ENCODE measurements around the gene CMTM8. TPM values are rescaled to one million over a fixed set of nuclear protein-coding genes. Genes with fewer than 3 reads are reported as not detected.

CMTM8 gene
- total RNA-seq, 1 donor from 2014 or later: not detected

DNA sequence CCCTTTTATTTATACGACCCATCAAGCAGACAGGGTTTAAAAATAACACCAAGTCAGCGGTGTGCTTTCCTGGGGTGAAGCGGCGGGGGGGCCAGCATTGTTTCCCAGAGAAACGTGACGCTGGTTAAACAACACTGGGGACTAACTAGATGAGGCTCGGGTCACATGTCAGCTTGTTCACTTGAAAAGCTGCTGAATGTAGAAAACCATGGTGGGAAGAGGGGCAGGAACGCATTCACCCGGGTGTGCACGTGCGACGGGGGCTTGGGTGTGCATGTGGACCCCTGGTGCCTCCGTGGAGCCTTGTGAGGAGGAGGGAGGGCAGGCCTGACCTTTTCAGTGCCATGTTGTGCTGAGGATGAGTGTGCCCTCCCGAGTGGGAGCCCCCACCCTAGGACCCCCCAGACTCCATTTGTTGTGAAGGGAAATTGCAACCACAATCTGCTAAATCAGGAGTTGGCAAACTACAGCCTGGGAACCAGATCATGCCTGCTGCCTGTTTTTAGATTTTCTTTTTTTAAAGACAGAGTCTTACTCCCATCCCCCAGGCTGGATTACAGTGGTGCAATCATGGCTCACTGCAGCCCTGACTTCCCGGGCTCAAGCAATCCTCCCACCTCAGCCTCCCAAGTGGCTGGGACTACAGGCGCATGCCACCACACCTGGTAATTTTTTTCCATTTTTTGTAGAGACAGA is 82.8 kb downstream of the CMTM8 start:
- Histone ChIP-seq H3K4me3 (ENCODE audit: low read length in 3 of 3) (no peak overlapping the region), H3K9ac (ENCODE audit: low read depth in 1 of 3, low read length in 3 of 3) (peak overlapping the region in 1 of 3 donors; percentile 18), H3K27ac (ENCODE audit: low read depth, low read length) (no peak overlapping the region)

DNA sequence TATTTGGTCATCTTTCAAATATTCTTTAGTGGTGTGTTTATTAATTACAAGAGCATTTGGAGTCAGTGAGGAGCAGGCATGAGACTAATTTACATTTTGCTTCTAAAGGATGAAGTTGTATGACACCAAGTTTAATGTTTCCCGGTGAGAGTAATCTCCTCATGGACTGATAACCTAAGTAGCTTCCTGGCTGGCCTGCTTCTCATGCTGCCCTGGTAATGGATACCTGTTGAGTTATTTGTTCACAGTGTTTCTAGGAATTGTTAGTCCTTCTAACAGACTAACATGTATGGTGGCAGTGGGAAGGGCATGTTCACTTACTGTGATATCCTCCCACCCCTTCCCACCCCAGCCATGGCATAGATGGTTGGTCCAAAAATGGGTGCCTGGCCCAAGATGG is 83.8 kb downstream of the CMTM8 start:
- peaks cover 3 to 8% (median 4%) of the 10 kb centered on the region in 3 donors for H3K4me1 ChIP-seq (ENCODE audit: control insufficient read depth in 3 of 3, insufficient read depth in 3 of 3, low read length in 3 of 3)
- H3K4me3 ChIP-seq (ENCODE audit: low read length in 3 of 3): no peak overlapping the region
- H3K27me3 ChIP-seq (ENCODE audit: control insufficient read depth in 3 of 3, insufficient read depth in 3 of 3, low read length in 3 of 3): no peaks in the 10 kb centered on the region
- H3K36me3 ChIP-seq (ENCODE audit: control insufficient read depth in 3 of 3, insufficient read depth in 3 of 3, low read length in 3 of 3): no peaks in the 10 kb centered on the region
- no peaks in the 10 kb centered on the region for H3K9me3 ChIP-seq (ENCODE audit: control insufficient read depth in 3 of 3, low read length in 3 of 3)
- no peak overlapping the region for H3K9ac ChIP-seq (ENCODE audit: low read depth in 1 of 3, low read length in 3 of 3)
- H3K27ac ChIP-seq (ENCODE audit: low read depth, low read length): no peak overlapping the region

More for the DNA sequence above, 82.8 kb downstream of the CMTM8 start:
- Histone ChIP-seq H3K9me3 (ENCODE audit: control insufficient read depth in 3 of 3, low read length in 3 of 3) (no peaks in the 10 kb centered on the region), H3K4me1 (ENCODE audit: control insufficient read depth in 3 of 3, insufficient read depth in 3 of 3, low read length in 3 of 3) (peaks cover 3 to 8% (median 4%) of the 10 kb centered on the region in 3 donors), H3K27me3 (ENCODE audit: control insufficient read depth in 3 of 3, insufficient read depth in 3 of 3, low read length in 3 of 3) (no peaks in the 10 kb centered on the region), H3K36me3 (ENCODE audit: control insufficient read depth in 3 of 3, insufficient read depth in 3 of 3, low read length in 3 of 3) (no peaks in the 10 kb centered on the region)

- H3K9me3 ChIP-seq (ENCODE audit: control insufficient read depth in 3 of 3, low read length in 3 of 3): no peaks in the 10 kb centered on the region
- no peak overlapping the region for H3K9ac ChIP-seq (ENCODE audit: low read depth in 1 of 3, low read length in 3 of 3)
- H3K4me1 ChIP-seq (ENCODE audit: control insufficient read depth in 3 of 3, insufficient read depth in 3 of 3, low read length in 3 of 3): peaks cover 3 to 8% (median 4%) of the 10 kb centered on the region in 3 donors
- H3K27ac ChIP-seq (ENCODE audit: low read depth, low read length): no peak overlapping the region
- no peaks in the 10 kb centered on the region for H3K36me3 ChIP-seq (ENCODE audit: control insufficient read depth in 3 of 3, insufficient read depth in 3 of 3, low read length in 3 of 3)
- H3K27me3 ChIP-seq (ENCODE audit: control insufficient read depth in 3 of 3, insufficient read depth in 3 of 3, low read length in 3 of 3): no peaks in the 10 kb centered on the region
- no peak overlapping the region for H3K4me3 ChIP-seq (ENCODE audit: low read length in 3 of 3)
These were observed 85.1 kb downstream of the CMTM8 start for GRCh38 chr3:32323604-32324003.

DNA sequence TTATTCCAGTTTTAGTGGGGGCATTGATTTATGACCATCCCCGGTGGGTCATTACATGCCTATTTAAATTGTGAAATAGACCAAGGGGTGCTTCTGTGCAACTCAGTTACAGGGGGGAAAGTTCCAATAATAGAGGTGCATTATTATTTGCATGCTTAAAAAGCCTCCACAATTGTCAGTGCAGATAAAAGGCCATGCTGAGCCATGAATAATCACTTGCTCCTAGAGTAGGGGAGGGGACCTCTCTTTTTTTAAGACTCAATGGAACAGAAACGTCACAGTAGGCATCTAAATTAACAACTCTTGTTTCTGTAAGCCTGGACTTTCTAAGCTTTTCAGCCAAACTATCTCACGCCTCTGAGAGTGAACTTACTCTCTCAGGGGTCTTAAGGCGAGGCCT is 86.7 kb downstream of the CMTM8 start:
- Histone ChIP-seq H3K36me3 (ENCODE audit: control insufficient read depth in 3 of 3, insufficient read depth in 3 of 3, low read length in 3 of 3) (no peaks in the 10 kb centered on the region), H3K9me3 (ENCODE audit: control insufficient read depth in 3 of 3, low read length in 3 of 3) (no peaks in the 10 kb centered on the region), H3K4me3 (ENCODE audit: low read length in 3 of 3) (no peak overlapping the region)

GRCh38 chr3:32325927-32326326 is 87.4 kb downstream of the CMTM8 start:
- Histone ChIP-seq H3K27me3 (ENCODE audit: control insufficient read depth in 3 of 3, insufficient read depth in 3 of 3, low read length in 3 of 3) (no peaks in the 10 kb centered on the region), H3K36me3 (ENCODE audit: control insufficient read depth in 3 of 3, insufficient read depth in 3 of 3, low read length in 3 of 3) (no peaks in the 10 kb centered on the region), H3K27ac (ENCODE audit: low read depth, low read length) (no peak overlapping the region), H3K9me3 (ENCODE audit: control insufficient read depth in 3 of 3, low read length in 3 of 3) (no peaks in the 10 kb centered on the region), H3K4me1 (ENCODE audit: control insufficient read depth in 3 of 3, insufficient read depth in 3 of 3, low read length in 3 of 3) (peaks cover 3 to 8% (median 4%) of the 10 kb centered on the region in 3 donors), H3K9ac (ENCODE audit: low read depth in 1 of 3, low read length in 3 of 3) (no peak overlapping the region), H3K4me3 (ENCODE audit: low read length in 3 of 3) (no peak overlapping the region)

More for the DNA sequence above, 86.7 kb downstream of the CMTM8 start:
- H3K27ac ChIP-seq (ENCODE audit: low read depth, low read length): no peak overlapping the region
- no peak overlapping the region for H3K9ac ChIP-seq (ENCODE audit: low read depth in 1 of 3, low read length in 3 of 3)
- H3K4me1 ChIP-seq (ENCODE audit: control insufficient read depth in 3 of 3, insufficient read depth in 3 of 3, low read length in 3 of 3): peaks cover 3 to 8% (median 4%) of the 10 kb centered on the region in 3 donors
- no peaks in the 10 kb centered on the region for H3K27me3 ChIP-seq (ENCODE audit: control insufficient read depth in 3 of 3, insufficient read depth in 3 of 3, low read length in 3 of 3)

GRCh38 chr3:32326795-32327194 is 88.3 kb downstream of the CMTM8 start:
- H3K36me3 ChIP-seq (ENCODE audit: control insufficient read depth in 3 of 3, insufficient read depth in 3 of 3, low read length in 3 of 3): no peaks in the 10 kb centered on the region
- no peaks in the 10 kb centered on the region for H3K27me3 ChIP-seq (ENCODE audit: control insufficient read depth in 3 of 3, insufficient read depth in 3 of 3, low read length in 3 of 3)
- H3K4me1 ChIP-seq (ENCODE audit: control insufficient read depth in 3 of 3, insufficient read depth in 3 of 3, low read length in 3 of 3): peaks cover 0 to 2% (median 0%) of the 10 kb centered on the region in 3 donors
- H3K27ac ChIP-seq (ENCODE audit: low read depth, low read length): no peak overlapping the region
- H3K4me3 ChIP-seq (ENCODE audit: low read length in 3 of 3): no peak overlapping the region
- H3K9me3 ChIP-seq (ENCODE audit: control insufficient read depth in 3 of 3, low read length in 3 of 3): no peaks in the 10 kb centered on the region
- no peak overlapping the region for H3K9ac ChIP-seq (ENCODE audit: low read depth in 1 of 3, low read length in 3 of 3)

GRCh38 chr3:32334675-32335074 is 96.2 kb downstream of the CMTM8 start:
- Histone ChIP-seq H3K36me3 (ENCODE audit: control insufficient read depth in 3 of 3, insufficient read depth in 3 of 3, low read length in 3 of 3) (no peaks in the 10 kb centered on the region), H3K27me3 (ENCODE audit: control insufficient read depth in 3 of 3, insufficient read depth in 3 of 3, low read length in 3 of 3) (no peaks in the 10 kb centered on the region), H3K9ac (ENCODE audit: low read depth in 1 of 3, low read length in 3 of 3) (no peak overlapping the region), H3K4me1 (ENCODE audit: control insufficient read depth in 3 of 3, insufficient read depth in 3 of 3, low read length in 3 of 3) (no peaks in the 10 kb centered on the region), H3K9me3 (ENCODE audit: control insufficient read depth in 3 of 3, low read length in 3 of 3) (peaks cover 0 to 2% (median 0%) of the 10 kb centered on the region in 3 donors), H3K4me3 (ENCODE audit: low read length in 3 of 3) (no peak overlapping the region), H3K27ac (ENCODE audit: low read depth, low read length) (no peak overlapping the region)

DNA sequence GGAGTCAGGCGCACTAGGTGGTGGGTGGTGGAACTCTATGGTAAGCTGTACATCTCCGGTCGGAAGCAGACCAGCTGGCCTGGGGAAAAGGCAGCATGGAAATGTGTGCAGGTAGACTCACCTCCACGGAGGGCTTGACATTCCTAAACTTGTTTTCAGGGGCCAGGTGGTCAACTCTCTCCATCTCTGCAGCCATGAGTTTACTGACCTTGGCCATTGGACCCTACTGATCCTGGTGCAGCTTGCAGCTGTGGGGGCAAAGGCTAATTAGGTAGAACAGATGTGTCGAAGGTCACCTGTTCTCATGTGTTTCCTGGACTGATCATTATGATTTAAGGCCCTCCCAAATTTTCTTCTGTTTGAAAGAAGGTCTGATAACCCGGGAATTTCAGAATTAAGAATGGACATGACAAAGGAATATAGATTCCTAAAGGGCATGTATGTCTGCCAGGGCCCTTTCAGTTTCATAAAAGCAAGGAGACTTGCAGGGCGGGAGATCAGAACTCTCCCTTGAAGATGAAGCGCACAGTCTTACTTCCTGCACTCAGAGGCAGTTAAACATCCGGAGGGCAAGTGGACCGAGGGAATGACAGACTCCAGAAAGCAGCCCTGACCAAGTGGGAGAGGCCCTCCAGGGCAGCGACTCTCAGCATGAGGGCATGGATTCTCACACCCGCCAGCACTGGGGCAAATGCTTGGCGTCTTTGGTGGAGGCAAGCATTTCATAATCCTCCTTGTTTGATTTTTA is 97.1 kb downstream of the CMTM8 start:
- Histone ChIP-seq H3K36me3 (ENCODE audit: control insufficient read depth in 3 of 3, insufficient read depth in 3 of 3, low read length in 3 of 3) (no peaks in the 10 kb centered on the region), H3K4me1 (ENCODE audit: control insufficient read depth in 3 of 3, insufficient read depth in 3 of 3, low read length in 3 of 3) (no peaks in the 10 kb centered on the region), H3K9me3 (ENCODE audit: control insufficient read depth in 3 of 3, low read length in 3 of 3) (peaks cover 0 to 2% (median 0%) of the 10 kb centered on the region in 3 donors), H3K9ac (ENCODE audit: low read depth in 1 of 3, low read length in 3 of 3) (no peak overlapping the region), H3K27ac (ENCODE audit: low read depth, low read length) (no peak overlapping the region), H3K4me3 (ENCODE audit: low read length in 3 of 3) (no peak overlapping the region), H3K27me3 (ENCODE audit: control insufficient read depth in 3 of 3, insufficient read depth in 3 of 3, low read length in 3 of 3) (no peaks in the 10 kb centered on the region)

DNA sequence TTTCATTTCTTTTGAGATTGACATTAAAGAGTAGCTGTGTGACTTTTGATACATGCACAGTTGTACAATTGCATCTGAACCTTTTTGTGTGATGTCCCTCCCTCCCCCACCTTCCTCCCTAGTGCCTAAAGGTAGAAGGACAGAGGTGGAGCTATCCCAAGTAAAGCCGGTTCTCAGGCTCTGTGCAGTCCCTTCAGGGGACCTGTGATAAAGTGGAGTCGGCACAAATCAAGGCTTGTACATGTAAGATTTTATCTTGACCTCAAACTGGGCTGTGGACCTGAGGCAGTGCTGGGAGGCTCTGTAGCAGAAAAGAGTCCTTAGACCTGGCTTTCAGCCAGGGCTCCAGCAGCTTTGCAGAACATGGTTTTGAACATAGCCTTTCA is 97.6 kb downstream of the CMTM8 start:
- H3K4me1 ChIP-seq (ENCODE audit: control insufficient read depth in 3 of 3, insufficient read depth in 3 of 3, low read length in 3 of 3): no peaks in the 10 kb centered on the region
- no peak overlapping the region for H3K9ac ChIP-seq (ENCODE audit: low read depth in 1 of 3, low read length in 3 of 3)
- no peaks in the 10 kb centered on the region for H3K27me3 ChIP-seq (ENCODE audit: control insufficient read depth in 3 of 3, insufficient read depth in 3 of 3, low read length in 3 of 3)
- no peaks in the 10 kb centered on the region for H3K36me3 ChIP-seq (ENCODE audit: control insufficient read depth in 3 of 3, insufficient read depth in 3 of 3, low read length in 3 of 3)
- no peak overlapping the region for H3K27ac ChIP-seq (ENCODE audit: low read depth, low read length)
- H3K9me3 ChIP-seq (ENCODE audit: control insufficient read depth in 3 of 3, low read length in 3 of 3): peaks cover 0 to 2% (median 0%) of the 10 kb centered on the region in 3 donors
- no peak overlapping the region for H3K4me3 ChIP-seq (ENCODE audit: low read length in 3 of 3)

- Histone ChIP-seq H3K9me3 (ENCODE audit: control insufficient read depth in 3 of 3, low read length in 3 of 3) (peaks cover 0 to 2% (median 0%) of the 10 kb centered on the region in 3 donors), H3K27me3 (ENCODE audit: control insufficient read depth in 3 of 3, insufficient read depth in 3 of 3, low read length in 3 of 3) (no peaks in the 10 kb centered on the region), H3K36me3 (ENCODE audit: control insufficient read depth in 3 of 3, insufficient read depth in 3 of 3, low read length in 3 of 3) (no peaks in the 10 kb centered on the region), H3K4me1 (ENCODE audit: control insufficient read depth in 3 of 3, insufficient read depth in 3 of 3, low read length in 3 of 3) (no peaks in the 10 kb centered on the region), H3K27ac (ENCODE audit: low read depth, low read length) (no peak overlapping the region), H3K4me3 (ENCODE audit: low read length in 3 of 3) (no peak overlapping the region), H3K9ac (ENCODE audit: low read depth in 1 of 3, low read length in 3 of 3) (no peak overlapping the region)
These were observed 99.0 kb downstream of the CMTM8 start for GRCh38 chr3:32337505-32337904.

Measured in skeletal muscle tissue (tissue), 4 donors.